Measurements from ENCODE around the gene CHMP6. TPM values are rescaled to one million over a fixed set of nuclear protein-coding genes. Genes with fewer than 3 reads are reported as not detected.

The CHMP6 gene
- total and polyA plus RNA-seq, 11 donors = 17.9 to 35.5 (median 19.6) TPM

DNA sequence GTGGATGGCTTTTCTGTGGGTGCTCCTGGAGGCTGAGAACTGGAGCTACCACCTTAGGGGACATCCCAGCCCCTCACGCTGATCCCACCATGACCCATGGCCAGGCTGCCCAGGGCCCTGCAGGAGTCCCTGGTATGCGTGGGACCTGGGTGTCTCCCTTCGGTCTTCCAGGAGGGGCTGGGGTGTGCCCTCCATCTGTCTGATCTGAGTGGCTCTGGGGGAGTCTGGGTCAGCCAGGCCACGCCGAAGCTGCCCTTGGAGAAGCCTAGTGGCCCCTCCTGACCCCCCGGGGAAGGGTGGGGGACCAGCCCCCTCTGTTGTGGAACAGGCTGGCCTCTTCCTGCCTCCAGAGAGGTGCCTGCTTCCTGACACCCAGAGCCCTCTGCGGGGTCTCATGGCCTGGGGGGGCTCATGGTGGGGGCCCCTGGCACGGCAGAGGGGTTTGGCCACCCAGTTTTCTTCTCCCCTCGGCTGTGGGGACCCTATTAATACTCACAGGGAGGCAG, 54.0 kb downstream of the CHMP6 start:
- Histone ChIP-seq H3K4me3 (peak overlapping the region in 1 of 12 donors; percentile 19), H3K36me3 (no peaks in the 10 kb centered on the region), H3K27ac (peak overlapping the region; percentile 58 to 86 (median 78)), H3K27me3 (no peaks in the 10 kb centered on the region), H3K4me1 (peaks cover 14 to 85% (median 58%) of the 10 kb centered on the region in 12 donors), H3K9me3 (no peaks in the 10 kb centered on the region)
- DNase-seq (no peak), ATAC-seq (no peak)
- TF ChIP-seq, protein P1, sequence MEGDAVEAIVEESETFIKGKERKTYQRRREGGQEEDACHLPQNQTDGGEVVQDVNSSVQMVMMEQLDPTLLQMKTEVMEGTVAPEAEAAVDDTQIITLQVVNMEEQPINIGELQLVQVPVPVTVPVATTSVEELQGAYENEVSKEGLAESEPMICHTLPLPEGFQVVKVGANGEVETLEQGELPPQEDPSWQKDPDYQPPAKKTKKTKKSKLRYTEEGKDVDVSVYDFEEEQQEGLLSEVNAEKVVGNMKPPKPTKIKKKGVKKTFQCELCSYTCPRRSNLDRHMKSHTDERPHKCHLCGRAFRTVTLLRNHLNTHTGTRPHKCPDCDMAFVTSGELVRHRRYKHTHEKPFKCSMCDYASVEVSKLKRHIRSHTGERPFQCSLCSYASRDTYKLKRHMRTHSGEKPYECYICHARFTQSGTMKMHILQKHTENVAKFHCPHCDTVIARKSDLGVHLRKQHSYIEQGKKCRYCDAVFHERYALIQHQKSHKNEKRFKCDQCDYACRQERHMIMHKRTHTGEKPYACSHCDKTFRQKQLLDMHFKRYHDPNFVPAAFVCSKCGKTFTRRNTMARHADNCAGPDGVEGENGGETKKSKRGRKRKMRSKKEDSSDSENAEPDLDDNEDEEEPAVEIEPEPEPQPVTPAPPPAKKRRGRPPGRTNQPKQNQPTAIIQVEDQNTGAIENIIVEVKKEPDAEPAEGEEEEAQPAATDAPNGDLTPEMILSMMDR (IDR thresholded peaks at IDR 0.05) = no peak
- TF ChIP-seq POLR2A (IDR thresholded peaks at IDR 0.05) = no peak
- 46 to 74% (median 69%) methylated on average over 5 to 9 of the region's 9 CpGs for WGBS, 4 donors
- intact Hi-C loops (cut with DNase I) = loop anchor here in 1 of 10 donors (1.0 kb wide), 1 partner anchor 12 kb away; no protein-coding TSS in a partner anchor

DNA sequence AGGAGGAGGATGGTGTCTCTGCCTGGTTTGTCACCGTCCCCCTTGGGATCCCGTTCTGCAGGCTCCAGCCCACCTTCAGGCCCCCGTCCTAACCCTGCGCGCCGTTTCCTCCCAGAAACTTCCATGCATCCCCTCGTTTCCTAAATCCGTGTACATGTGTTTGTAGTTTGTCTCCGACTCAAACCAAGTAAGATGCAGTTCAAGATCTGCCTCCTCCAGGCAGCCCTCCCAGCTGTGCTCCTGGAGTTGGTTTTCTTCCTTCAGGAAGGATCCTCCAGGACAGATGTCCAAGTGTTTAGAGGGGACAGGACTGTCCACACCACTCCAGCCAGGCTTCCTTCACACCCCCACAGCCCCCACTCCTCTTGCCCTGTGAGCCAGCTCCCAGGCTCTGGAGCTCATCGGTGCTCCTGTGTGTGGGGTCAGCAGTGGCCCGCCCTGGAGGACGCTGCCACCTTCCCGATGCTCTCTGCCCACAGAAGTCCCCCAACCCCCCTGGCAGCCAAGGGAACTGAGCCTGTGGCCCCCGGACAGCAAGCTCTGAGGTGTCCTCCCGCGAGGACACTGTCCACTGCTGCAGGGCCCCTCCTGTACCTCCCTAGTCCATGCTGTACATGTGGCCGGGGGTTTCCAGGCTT, 54.6 kb downstream of the CHMP6 start:
- H3K27ac ChIP-seq = peak overlapping the region in 10 of 12 donors; percentile 58 to 86 (median 78)
- peaks cover 14 to 84% (median 56%) of the 10 kb centered on the region in 12 donors for H3K4me1 ChIP-seq
- no peak for ATAC-seq
- no peak overlapping the region for H3K4me3 ChIP-seq
- H3K9me3 ChIP-seq = no peaks in the 10 kb centered on the region
- TF ChIP-seq, protein P1 (IDR thresholded peaks at IDR 0.05) = no peak
- TF ChIP-seq POLR2A (IDR thresholded peaks at IDR 0.05) = no peak
- 87 to 91% (median 89%) methylated on average over 16 to 17 of the region's 17 CpGs for WGBS, 4 donors
- no peaks in the 10 kb centered on the region for H3K36me3 ChIP-seq
- DNase-seq = no peak
- intact Hi-C loops (cut with DNase I) = no loop called here
- H3K27me3 ChIP-seq = no peaks in the 10 kb centered on the region

DNA sequence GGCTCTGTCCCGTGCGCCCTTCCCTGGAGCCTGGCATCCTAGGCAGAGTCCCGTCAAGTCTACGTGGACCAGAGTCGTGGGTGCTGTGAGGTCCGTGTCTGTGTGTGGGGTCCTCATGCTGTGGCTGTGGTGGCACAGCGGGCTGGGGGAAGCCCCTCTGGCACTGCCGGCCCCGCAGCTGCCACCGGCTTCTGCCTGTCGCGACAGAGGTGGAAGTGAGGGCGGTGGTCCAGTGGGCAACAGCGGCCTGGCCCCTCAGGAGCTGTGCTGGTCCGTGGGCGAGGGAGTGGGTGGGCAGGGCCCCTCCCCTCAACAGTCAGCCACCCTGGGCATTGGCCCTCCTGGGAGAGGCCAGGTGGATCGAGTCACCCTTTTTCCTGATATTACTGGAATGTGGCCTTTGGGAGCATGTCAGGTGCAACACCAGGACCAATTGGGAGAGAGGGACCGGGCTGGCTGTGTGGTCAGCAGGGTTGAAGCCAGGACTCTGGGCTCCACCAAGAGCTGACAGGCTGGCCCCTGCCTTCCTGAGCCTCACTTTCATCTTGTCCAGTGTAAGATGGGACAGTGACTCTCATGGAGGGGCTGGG, 55.2 kb downstream of the CHMP6 start:
- intact Hi-C loops (cut with DNase I) = no loop called here
- TF ChIP-seq POLR2A (IDR thresholded peaks at IDR 0.05) = no peak
- TF ChIP-seq, protein P1 (IDR thresholded peaks at IDR 0.05) = no peak
- 82 to 87% (median 86%) methylated on average over 15 to 18 of the region's 18 CpGs for WGBS, 4 donors
- Histone ChIP-seq H3K36me3 (no peaks in the 10 kb centered on the region), H3K4me3 (no peak overlapping the region), H3K9me3 (no peaks in the 10 kb centered on the region), H3K27me3 (no peaks in the 10 kb centered on the region), H3K27ac (peak overlapping the region in 2 of 12 donors; percentile 32 to 82), H3K4me1 (peaks cover 14 to 90% (median 60%) of the 10 kb centered on the region in 12 donors)
- ATAC-seq (no peak), DNase-seq (no peak)

DNA sequence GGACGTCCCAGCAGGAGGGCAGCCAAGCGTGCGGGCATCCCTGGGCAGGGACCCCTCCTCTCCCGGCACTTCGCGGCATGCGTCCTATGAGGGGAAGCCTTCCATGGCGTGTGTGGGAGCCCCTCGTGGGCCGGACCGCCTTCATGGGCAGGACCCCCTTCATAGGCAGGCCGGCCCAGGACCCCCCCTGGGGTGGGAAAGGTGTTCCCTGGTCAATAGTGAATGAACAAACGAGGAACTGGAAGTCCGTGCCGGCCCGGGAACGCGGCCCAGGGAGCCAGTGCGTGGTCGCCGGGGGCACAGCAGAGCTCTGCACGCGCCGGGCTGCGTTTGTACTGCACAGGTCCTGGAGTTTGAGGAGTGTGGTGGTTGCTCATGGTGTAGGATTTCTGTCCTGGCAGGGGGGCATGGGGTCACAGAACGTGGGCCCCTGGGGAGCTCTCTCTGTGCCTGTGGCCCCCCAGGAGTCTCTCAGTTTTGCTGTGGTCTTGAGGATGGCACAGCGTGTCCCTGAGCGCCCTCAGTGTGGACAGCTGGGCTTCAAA, 57.3 kb downstream of the CHMP6 start:
- H3K4me1 ChIP-seq = peaks cover 14 to 89% (median 56%) of the 10 kb centered on the region in 12 donors
- no peaks in the 10 kb centered on the region for H3K27me3 ChIP-seq
- TF ChIP-seq, protein P1 (IDR thresholded peaks at IDR 0.05) = no peak
- no peak for TF ChIP-seq POLR2A (IDR thresholded peaks at IDR 0.05)
- no peaks in the 10 kb centered on the region for H3K9me3 ChIP-seq
- H3K36me3 ChIP-seq = no peaks in the 10 kb centered on the region
- peak overlapping the region in 2 of 12 donors; percentile 53 to 61 for H3K27ac ChIP-seq
- ATAC-seq (no peak), DNase-seq (no peak)
- WGBS, 4 donors = 89 to 92% (median 91%) methylated on average over 20 to 28 of the region's 28 CpGs
- no peak overlapping the region for H3K4me3 ChIP-seq
- intact Hi-C loops (cut with DNase I) = no loop called here
